ENCODE data around the gene LAIR1.

GRCh38 chr19:54393381-54393780 is 28.6 kb upstream of the LAIR1 start:
- TF ChIP-seq, protein P1, sequence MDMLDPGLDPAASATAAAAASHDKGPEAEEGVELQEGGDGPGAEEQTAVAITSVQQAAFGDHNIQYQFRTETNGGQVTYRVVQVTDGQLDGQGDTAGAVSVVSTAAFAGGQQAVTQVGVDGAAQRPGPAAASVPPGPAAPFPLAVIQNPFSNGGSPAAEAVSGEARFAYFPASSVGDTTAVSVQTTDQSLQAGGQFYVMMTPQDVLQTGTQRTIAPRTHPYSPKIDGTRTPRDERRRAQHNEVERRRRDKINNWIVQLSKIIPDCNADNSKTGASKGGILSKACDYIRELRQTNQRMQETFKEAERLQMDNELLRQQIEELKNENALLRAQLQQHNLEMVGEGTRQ (CRISPR knock-in tag; IDR thresholded peaks at IDR 0.05): no peak
- no peak for TF ChIP-seq SMAD3 (CRISPR knock-in tag; IDR thresholded peaks at IDR 0.05; ENCODE audit: borderline replicate concordance)
- no peak for TF ChIP-seq CTCF (IDR thresholded peaks at IDR 0.05)
- TF ChIP-seq FOXP1 (CRISPR knock-in tag; IDR thresholded peaks at IDR 0.05; ENCODE audit: borderline replicate concordance): no peak
- TF ChIP-seq KAT7 (CRISPR knock-in tag; IDR thresholded peaks at IDR 0.05; ENCODE audit: borderline replicate concordance): no peak
- no peak for TF ChIP-seq STAT6 (CRISPR knock-in tag; conservative IDR thresholded peaks at IDR 0.05; ENCODE audit: low read depth)
- no peak for TF ChIP-seq CREB1 (CRISPR knock-in tag; IDR thresholded peaks at IDR 0.05)
- TF ChIP-seq MAX (CRISPR knock-in tag; IDR thresholded peaks at IDR 0.05): no peak
- no peak for TF ChIP-seq CREM (CRISPR knock-in tag; IDR thresholded peaks at IDR 0.05)
- TF ChIP-seq, protein P2, sequence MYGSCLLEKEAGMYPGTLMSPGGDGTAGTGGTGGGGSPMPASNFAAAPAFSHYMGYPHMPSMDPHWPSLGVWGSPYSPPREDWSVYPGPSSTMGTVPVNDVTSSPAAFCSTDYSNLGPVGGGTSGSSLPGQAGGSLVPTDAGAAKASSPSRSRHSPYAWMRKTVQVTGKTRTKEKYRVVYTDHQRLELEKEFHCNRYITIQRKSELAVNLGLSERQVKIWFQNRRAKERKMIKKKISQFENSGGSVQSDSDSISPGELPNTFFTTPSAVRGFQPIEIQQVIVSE (CRISPR knock-in tag; IDR thresholded peaks at IDR 0.05; ENCODE audit: borderline replicate concordance): no peak
- TF ChIP-seq, protein P3, sequence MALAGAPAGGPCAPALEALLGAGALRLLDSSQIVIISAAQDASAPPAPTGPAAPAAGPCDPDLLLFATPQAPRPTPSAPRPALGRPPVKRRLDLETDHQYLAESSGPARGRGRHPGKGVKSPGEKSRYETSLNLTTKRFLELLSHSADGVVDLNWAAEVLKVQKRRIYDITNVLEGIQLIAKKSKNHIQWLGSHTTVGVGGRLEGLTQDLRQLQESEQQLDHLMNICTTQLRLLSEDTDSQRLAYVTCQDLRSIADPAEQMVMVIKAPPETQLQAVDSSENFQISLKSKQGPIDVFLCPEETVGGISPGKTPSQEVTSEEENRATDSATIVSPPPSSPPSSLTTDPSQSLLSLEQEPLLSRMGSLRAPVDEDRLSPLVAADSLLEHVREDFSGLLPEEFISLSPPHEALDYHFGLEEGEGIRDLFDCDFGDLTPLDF (CRISPR knock-in tag; IDR thresholded peaks at IDR 0.05): no peak
- no peak for TF ChIP-seq ZNF232 (CRISPR knock-in tag; IDR thresholded peaks at IDR 0.05)
